Right lobe of liver (tissue), 4 donors: Measurements from ENCODE around the gene UBE2J1.

Experiments used
- POLR2A ChIP-seq: fragments of 450-650 bp; IDR thresholded peaks from one replicate; pipeline ENCODE4 v1.6.1; 2017; ENCODE audit warnings: antibody characterized with exemption, mild to moderate bottlenecking
- TF ChIP-seq, protein P1 (sequence below), 4 donors: fragments of 200-600 bp in 3 of 4; fragments of 450-650 bp in 1 of 4; IDR thresholded peaks; one replicate each; pipeline versions ENCODE4 v1.5.1 to v1.8.0; 2016 to 2022; ENCODE audit warnings: antibody characterized with exemption in 4 of 4, mild to moderate bottlenecking in 2 of 4
- donor health status: DM: no; HTN: no; CAD: no.
- donor health status: DM: no; HTN: no; CAD: no.
- donor health status: DM: no; HTN: yes; CAD: no.

DNA sequence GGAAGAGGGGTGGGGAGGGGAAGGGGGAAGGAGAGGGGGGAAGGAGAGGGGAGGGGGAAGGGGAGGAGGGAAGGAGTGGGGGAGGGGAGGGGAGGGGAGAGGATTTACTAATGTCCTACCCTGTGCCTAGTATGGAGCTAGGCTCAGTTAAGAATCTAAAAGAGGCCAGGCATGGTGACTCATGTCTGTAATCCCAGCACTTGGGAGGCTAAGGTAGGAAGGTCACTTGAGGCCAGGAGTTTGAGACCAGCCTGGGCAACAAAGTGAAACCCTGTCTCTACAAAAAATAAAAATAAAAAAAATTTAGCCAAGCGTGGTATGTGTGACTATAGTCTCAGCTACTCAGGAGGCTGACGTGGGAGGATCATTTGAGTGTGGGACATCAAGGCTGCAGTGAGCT lies 13.0 kb downstream of the UBE2J1 start:
- TF ChIP-seq, protein P1, sequence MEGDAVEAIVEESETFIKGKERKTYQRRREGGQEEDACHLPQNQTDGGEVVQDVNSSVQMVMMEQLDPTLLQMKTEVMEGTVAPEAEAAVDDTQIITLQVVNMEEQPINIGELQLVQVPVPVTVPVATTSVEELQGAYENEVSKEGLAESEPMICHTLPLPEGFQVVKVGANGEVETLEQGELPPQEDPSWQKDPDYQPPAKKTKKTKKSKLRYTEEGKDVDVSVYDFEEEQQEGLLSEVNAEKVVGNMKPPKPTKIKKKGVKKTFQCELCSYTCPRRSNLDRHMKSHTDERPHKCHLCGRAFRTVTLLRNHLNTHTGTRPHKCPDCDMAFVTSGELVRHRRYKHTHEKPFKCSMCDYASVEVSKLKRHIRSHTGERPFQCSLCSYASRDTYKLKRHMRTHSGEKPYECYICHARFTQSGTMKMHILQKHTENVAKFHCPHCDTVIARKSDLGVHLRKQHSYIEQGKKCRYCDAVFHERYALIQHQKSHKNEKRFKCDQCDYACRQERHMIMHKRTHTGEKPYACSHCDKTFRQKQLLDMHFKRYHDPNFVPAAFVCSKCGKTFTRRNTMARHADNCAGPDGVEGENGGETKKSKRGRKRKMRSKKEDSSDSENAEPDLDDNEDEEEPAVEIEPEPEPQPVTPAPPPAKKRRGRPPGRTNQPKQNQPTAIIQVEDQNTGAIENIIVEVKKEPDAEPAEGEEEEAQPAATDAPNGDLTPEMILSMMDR (IDR thresholded peaks at IDR 0.05): no peak
- TF ChIP-seq POLR2A: no peak
